Cardiac fibroblast (primary cell): Measurements from ENCODE around the gene PMM1.
"Not testable (repeated sequence)": the region's sequence is repeated elsewhere in the genome, so short reads cannot be mapped to it uniquely, and the experiment has no call there.

ENCODE experiments used
- DNase-seq, 2 donors: peaks; one replicate each; pipeline versions ENCODE4 v3.0.0 to v3.0.0-alpha.2; 2010; ENCODE audit warnings: low read depth in 2 of 2
- H3K4me3 ChIP-seq, 2 donors: replicated peaks in 1 of 2; 1 replicate in 1 of 2; 2 replicates in 1 of 2; pipeline ENCODE4 v1.5.1; 2011; ENCODE audit warnings: low read depth in 2 of 2, low read length in 2 of 2, mild to moderate bottlenecking in 2 of 2, moderate library complexity in 1 of 2
- CTCF ChIP-seq: IDR thresholded peaks from one replicate; pipeline ENCODE4 v1.5.1; 2011; ENCODE audit warnings: low read depth, mild to moderate bottlenecking, low read length, inconsistent platforms

Gene PMM1

GRCh38 chr22:41589391-41590241, at the start of gene PMM1:
Gene PMM1 (minus strand): TSS chr22:41589840. CDS start chr22:41589805, 35 bp downstream.
- DNase-seq = peak; percentile 100
- TF ChIP-seq CTCF = no peak
- peak within 1 kb of the TSS; percentile 94 to 96 for H3K4me3 ChIP-seq

GRCh38 chr22:41638748-41639147, 49.1 kb upstream of the PMM1 start:
- no peak overlapping the region for H3K4me3 ChIP-seq
- no peak for TF ChIP-seq CTCF

GRCh38 chr22:41638124-41638523, 48.5 kb upstream of the PMM1 start:
- no peak for DNase-seq
- H3K4me3 ChIP-seq = no peak overlapping the region

More at GRCh38 chr22:41638748-41639147, 49.1 kb upstream of the PMM1 start:
- DNase-seq = no peak

GRCh38 chr22:41637623-41638022, 48.0 kb upstream of the PMM1 start:
- DNase-seq, H3K4me3 ChIP-seq: not testable (repeated sequence)

More at GRCh38 chr22:41638124-41638523, 48.5 kb upstream of the PMM1 start:
- TF ChIP-seq CTCF = no peak

GRCh38 chr22:41636467-41636866, 46.8 kb upstream of the PMM1 start:
- peak; percentile 27 to 58 for DNase-seq

GRCh38 chr22:41634610-41635009, 45.0 kb upstream of the PMM1 start:
- DNase-seq, H3K4me3 ChIP-seq: not testable (repeated sequence)

More at GRCh38 chr22:41636467-41636866, 46.8 kb upstream of the PMM1 start:
- TF ChIP-seq CTCF = no peak
- no peak overlapping the region for H3K4me3 ChIP-seq

GRCh38 chr22:41631615-41632014, 42.0 kb upstream of the PMM1 start:
- not testable (repeated sequence) for H3K4me3 ChIP-seq

GRCh38 chr22:41631115-41631514, 41.5 kb upstream of the PMM1 start:
- H3K4me3 ChIP-seq, DNase-seq: not testable (repeated sequence)

More at GRCh38 chr22:41631615-41632014, 42.0 kb upstream of the PMM1 start:
- not testable (repeated sequence) for DNase-seq

- H3K4me3 ChIP-seq = no peak overlapping the region
- DNase-seq = no peak
- no peak for TF ChIP-seq CTCF
Measured at GRCh38 chr22:41625577-41625976, 35.9 kb upstream of the PMM1 start.
